OCI-LY3 (cell line): ENCODE results near the gene PPM1M.

Source experiments
- CTCF ChIP-seq: fragments of 200-600, 300-600 bp; sonication (generic); IDR thresholded peaks from 2 replicates; pipeline ENCODE4 v1.5.1; 2014; ENCODE audit warnings: antibody characterized with exemption, low read length, low read depth
- EZH2phosphoT487 ChIP-seq: fragments of 200-600 bp; shearing (Covaris generic); IDR thresholded peaks from 2 replicates; pipeline ENCODE4 v1.6.1; 2018; ENCODE audit warnings: antibody characterized with exemption, mixed run types, low read depth

GRCh38 chr3:52221563-52222318, 23.8 kb upstream of the PPM1M start:
- TF ChIP-seq EZH2phosphoT487 (no peak), CTCF (no peak)
